ENCODE results near the gene TVP23C. TPM values are rescaled to one million over a fixed set of nuclear protein-coding genes. Genes with fewer than 3 reads are reported as not detected.
"Not testable (repeated sequence)": the region's sequence is repeated elsewhere in the genome, so short reads cannot be mapped to it uniquely, and the experiment has no call there.

Gene TVP23C
- total RNA-seq (10 to 100 TPM in 2 of 6 donors, 1 to 10 TPM in 4; 5.3 to 16.8 (median 8.5) TPM), polyA plus RNA-seq (1 to 10 TPM; 7.0 to 7.3 TPM)

DNA sequence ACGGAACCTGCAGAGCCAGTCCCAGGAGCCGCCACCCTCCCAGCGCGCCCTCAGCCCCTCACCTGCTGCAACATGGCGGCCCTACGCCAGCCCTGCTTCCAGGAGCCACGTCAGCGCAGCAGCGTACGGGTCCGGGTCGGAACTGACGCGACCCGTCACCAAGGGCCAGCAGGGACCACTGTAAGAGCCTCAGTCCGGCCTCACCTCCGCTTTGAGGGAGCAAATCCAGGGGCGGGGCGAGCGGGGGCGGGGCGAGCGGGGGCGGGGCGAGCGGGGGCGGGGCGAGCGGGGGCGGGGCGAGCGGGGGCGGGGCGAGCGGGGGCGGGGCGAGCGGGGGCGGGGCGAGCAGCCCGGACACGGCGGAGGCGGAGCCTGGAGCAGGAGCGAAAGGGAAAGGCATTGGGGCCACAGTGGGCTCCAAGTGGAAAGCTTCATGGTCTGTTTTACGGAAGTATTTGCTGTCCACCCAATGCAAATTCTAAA is at the start of gene TVP23C:
Gene TVP23C (minus strand): TSS at position 109 of the 483 bp plus-strand sequence. CDS start 35 bp downstream, at position 74.
- H3K9me3 ChIP-seq; H3K27me3 ChIP-seq; H3K4me1 ChIP-seq; intact Hi-C loops (cut with DNase I); H3K36me3 ChIP-seq; FAIRE-seq: not testable (repeated sequence)
- DNase-seq (peak; percentile 74 to 92 (median 82)), ATAC-seq (peak; percentile 81 to 92 (median 90))
- H3K27ac ChIP-seq: peak within 1 kb of the TSS in 2 of 4 donors; percentile 53 to 58
- peak within 1 kb of the TSS; percentile 49 to 69 (median 54) for H3K4me3 ChIP-seq
- 0 to 1% methylated on average over 20 to 46 of the region's 46 CpGs for WGBS, 2 donors

DNA sequence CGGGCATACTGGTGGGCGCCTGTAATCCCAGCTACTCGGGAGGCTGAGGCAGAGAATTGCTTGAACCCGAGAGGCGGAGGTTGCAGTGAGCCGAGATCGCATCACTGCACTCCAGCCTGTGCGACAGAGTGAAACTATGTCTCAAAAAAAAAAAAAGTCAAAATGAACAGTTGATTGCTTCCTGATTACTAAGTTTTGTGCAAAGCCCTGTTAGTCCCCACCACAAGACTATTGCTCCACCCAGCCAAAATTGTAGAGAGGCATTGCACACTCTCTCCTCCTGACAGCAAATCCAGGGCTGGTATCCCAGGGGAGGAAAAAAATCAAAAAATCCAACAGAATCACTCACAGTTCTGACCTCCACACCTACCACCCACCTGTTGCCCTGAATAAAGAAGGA is 29.7 kb upstream of the TVP23C start:
- H3K4me3 ChIP-seq; intact Hi-C loops (cut with DNase I); H3K9me3 ChIP-seq; DNase-seq; ATAC-seq; H3K4me1 ChIP-seq; H3K36me3 ChIP-seq; H3K27ac ChIP-seq; H3K27me3 ChIP-seq; FAIRE-seq: not testable (repeated sequence)
- WGBS, 2 donors: 83 to 100% methylated on average over 1 to 8 of the region's 8 CpGs

DNA sequence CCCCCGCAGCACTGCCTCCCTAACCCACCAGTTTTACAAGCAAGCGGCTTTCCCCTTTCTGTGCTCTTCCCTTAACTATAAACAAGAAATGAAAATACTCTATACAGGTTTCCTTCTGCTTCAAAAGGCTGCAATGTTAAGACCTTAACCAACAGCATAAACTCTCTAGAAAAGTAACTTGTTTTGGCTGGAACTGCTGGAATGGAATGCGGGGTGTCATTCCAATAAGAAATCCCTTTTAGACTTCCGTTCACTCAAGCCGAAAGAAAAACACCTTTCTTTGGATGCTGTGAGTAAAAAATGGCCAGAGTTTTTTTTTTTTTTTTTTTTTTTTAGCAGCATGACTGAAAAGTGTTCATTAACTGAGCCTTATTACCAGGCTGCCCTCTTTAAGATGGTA is 28.7 kb upstream of the TVP23C start:
- WGBS, 2 donors: 76 to 83% methylated on average over 5 of the region's 5 CpGs
- ATAC-seq; H3K9me3 ChIP-seq; FAIRE-seq; DNase-seq; H3K27ac ChIP-seq; H3K27me3 ChIP-seq; H3K36me3 ChIP-seq; H3K4me1 ChIP-seq; H3K4me3 ChIP-seq; intact Hi-C loops (cut with DNase I): not testable (repeated sequence)

DNA sequence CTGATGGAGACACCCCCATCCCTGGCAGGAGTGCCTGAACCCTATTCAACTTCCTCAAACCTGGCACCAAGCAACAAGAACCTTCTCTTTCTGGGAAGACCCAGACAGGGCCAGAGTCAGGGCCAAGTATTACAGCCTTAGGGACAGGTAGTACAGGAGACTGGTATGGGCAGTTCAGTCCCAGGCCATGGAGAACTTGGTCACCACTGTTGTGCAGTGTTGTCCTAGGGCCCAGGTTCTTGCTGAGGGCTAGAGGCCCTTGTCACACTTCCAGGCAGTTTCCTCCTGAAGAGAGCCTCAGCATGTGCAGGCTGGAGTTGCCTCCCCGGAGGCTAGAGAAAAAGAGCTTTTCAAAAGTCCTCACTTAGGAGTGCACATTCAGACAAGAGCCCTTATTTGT is 27.6 kb upstream of the TVP23C start:
- H3K4me3 ChIP-seq; ATAC-seq; H3K4me1 ChIP-seq; H3K27me3 ChIP-seq; FAIRE-seq; intact Hi-C loops (cut with DNase I); H3K9me3 ChIP-seq; H3K36me3 ChIP-seq; H3K27ac ChIP-seq; DNase-seq: not testable (repeated sequence)
- 85 to 95% methylated on average over 1 of the region's 1 CpG for WGBS, 2 donors

DNA sequence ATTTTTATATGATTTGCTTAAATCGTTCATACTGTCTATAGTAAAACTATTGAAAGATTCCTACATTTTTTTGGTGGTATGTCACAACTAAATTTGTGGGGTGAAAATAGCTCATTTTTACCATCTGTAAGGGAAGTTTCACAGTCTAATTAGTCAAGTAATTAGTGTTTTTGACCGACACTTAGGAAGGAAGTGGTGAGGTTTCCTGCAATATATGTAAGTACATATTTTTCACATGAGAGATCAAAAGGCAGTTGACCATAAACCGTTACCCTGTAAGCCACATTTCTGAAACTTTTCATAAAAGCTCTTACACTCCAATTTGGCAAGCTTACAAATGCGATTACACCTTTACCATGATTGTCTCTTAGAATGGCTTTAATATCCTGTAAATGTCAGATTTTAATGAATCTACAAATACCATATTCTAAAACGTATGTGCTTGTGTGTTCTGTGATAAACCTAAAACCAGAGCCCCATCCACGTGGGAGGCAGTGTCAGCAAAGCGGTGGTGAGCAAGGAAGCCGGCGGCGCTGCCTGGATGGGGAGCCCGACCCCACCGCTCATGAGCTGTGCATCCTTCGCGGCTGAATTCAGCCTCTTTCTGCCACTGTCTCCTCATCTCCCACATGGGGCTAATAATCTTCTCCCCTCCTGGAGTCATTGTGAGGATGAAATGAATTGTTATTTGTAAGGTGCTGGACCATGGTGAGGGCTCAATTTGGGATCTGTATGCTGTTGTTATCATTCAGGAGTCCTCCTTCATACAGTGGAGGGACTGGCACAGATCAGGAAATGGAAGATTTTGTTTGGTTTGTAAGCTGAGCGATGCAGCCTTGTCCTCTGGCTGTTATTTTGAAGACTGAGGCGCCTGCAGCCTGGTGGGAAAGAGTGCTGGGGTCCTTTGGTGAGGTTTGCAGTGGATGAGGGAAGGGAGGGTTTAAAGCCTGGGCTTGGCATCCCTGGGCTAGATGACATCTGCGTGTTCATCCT is 26.6 kb upstream of the TVP23C start:
- 67 to 73% methylated on average over 10 to 12 of the region's 17 CpGs for WGBS, 2 donors
- H3K36me3 ChIP-seq; H3K27ac ChIP-seq; FAIRE-seq; ATAC-seq; H3K4me3 ChIP-seq; intact Hi-C loops (cut with DNase I); H3K27me3 ChIP-seq; H3K9me3 ChIP-seq; H3K4me1 ChIP-seq; DNase-seq: not testable (repeated sequence)

DNA sequence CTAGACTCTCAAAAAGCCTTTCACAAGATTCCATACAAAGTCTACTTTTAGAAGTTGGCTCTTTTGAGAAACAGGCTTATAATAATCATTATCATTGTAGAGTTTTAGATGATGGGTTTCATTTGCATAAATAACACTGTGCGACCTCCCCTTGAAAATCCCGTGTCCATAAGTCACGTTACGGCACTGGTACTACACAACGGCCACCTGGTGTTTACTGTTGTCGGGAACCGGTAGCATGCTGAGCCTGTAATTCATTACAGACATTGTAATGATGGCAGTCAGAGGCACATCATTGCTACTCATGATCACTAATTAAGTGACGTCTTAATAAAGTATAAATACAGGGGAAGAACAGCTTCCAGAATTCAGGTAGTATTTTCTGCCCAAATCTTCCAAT is 24.7 kb upstream of the TVP23C start:
- ATAC-seq; DNase-seq; intact Hi-C loops (cut with DNase I); H3K27me3 ChIP-seq; H3K27ac ChIP-seq; H3K9me3 ChIP-seq; H3K4me1 ChIP-seq; H3K4me3 ChIP-seq; FAIRE-seq; H3K36me3 ChIP-seq: not testable (repeated sequence)
- 85 to 90% methylated on average over 8 of the region's 8 CpGs for WGBS, 2 donors

DNA sequence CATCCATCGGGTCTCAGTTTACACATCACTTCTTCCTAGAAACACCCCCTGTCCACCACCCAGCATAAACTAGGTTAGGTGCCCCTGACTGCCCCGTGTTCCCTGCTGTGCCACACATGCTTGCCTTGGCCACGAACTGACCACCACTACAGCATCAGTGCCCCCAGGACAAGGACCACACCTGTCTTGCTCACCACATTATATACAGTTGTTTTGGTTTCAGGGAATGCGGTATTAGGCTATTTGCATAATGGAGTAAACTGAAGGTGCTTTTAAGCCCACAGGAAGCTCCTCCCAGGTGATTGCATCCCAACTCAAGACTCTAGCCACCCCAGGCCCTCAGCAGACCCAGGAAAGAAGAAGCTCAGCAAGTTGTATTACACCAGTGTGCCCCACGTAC is 20.0 kb upstream of the TVP23C start:
- ATAC-seq; FAIRE-seq; intact Hi-C loops (cut with DNase I): not testable (repeated sequence)

DNA sequence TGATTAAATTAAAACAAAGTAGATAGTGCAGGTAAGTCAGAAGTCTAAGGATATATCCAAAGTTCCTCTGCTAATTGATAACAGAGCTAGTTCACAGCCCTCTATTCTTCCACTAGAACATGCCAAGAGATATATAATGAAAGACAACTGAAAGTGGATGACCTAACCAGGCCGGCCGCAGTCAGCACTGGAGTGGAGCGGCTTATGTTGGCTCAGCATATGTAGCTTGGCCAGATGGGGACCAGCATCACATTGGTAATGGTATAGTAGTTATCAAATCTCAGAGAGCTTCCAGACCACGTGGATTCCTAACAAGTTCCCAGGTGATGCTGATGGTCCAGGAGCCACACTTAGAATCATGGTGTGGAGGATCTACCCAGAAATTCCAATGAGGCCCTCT is 18.2 kb upstream of the TVP23C start:
- H3K36me3 ChIP-seq; intact Hi-C loops (cut with DNase I); ATAC-seq; DNase-seq; H3K27me3 ChIP-seq; H3K9me3 ChIP-seq; H3K27ac ChIP-seq; H3K4me3 ChIP-seq; H3K4me1 ChIP-seq; FAIRE-seq: not testable (repeated sequence)
- 84 to 100% methylated on average over 1 to 4 of the region's 4 CpGs for WGBS, 2 donors

More for the DNA sequence above, 20.0 kb upstream of the TVP23C start:
- not testable (repeated sequence) for H3K9me3 ChIP-seq, H3K27ac ChIP-seq, DNase-seq, H3K36me3 ChIP-seq, H3K27me3 ChIP-seq, H3K4me1 ChIP-seq, H3K4me3 ChIP-seq
- WGBS, 2 donors: 61 to 66% methylated on average over 2 to 3 of the region's 5 CpGs

DNA sequence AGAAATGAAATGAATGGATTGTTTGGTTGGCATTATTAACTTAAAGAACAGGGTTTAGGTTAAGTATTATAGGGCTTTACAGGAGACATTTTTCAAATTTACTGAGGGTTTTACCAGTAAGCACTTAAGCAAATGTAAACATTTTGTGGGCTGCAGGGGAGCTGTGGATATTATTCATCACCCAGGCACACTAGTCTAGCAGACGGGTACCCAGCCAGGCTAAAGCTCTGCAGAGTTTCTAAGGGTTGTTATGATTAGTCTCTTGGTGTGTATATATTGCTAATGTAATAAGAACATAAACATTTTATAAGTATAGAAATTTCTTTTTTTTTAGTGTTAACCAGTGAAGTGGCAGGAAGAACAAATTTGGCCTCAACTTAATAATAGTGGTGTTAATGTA is 13.6 kb upstream of the TVP23C start:
- H3K9me3 ChIP-seq; H3K4me3 ChIP-seq; FAIRE-seq; H3K36me3 ChIP-seq; DNase-seq; H3K27me3 ChIP-seq; intact Hi-C loops (cut with DNase I); H3K27ac ChIP-seq; H3K4me1 ChIP-seq: not testable (repeated sequence)
- peak in 1 of 4 donors; percentile 29 for ATAC-seq
- WGBS, 2 donors: no CpG with 5 or more reads among the region's 1 CpG

DNA sequence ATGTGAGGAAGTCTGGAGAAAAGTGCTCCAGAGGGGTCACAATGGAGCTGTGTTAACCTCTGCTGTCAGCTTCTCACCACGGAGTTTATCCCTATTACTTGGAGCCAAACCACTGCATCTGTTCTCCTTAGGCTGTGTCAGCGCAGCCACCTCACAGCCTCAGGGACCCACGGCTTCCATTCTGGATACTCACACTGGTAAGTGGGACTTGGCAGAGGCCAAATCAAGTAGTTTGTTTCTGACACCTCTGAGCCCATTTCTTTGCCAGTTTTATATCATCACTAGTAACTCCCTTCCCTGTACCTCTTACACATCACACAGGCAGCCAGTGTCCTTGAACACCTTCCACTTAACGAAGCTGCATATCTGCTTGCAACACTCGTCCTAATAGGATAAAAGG is 11.4 kb upstream of the TVP23C start:
- H3K4me1 ChIP-seq; H3K4me3 ChIP-seq; DNase-seq; ATAC-seq; H3K27ac ChIP-seq; intact Hi-C loops (cut with DNase I); FAIRE-seq; H3K9me3 ChIP-seq; H3K36me3 ChIP-seq; H3K27me3 ChIP-seq: not testable (repeated sequence)
- 76 to 86% methylated on average over 2 of the region's 5 CpGs for WGBS, 2 donors

DNA sequence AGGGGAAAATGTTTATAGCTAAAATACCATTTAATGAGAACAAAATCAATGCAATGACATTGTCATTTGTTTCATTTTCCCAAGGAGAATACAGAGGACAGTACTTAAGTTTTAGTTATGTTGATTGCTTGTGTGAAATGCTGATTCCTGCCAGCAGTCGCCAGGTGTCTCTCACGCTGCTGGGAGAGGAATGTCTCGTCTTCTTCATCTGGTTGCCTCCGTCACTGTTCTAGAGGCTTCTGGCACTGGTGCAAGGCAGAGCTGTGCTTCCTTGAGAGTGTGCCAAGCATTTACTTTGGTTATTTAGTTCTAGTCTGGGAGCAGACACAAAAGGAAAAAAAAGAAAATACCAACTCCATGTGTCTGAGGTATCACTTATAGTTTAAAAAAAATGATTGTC is 10.6 kb upstream of the TVP23C start:
- FAIRE-seq: not testable (repeated sequence)

More for the DNA sequence above, 10.6 kb upstream of the TVP23C start:
- peak in 3 of 4 donors; percentile 48 to 78 (median 77) for ATAC-seq
- H3K9me3 ChIP-seq; H3K27me3 ChIP-seq; H3K36me3 ChIP-seq; H3K4me1 ChIP-seq; H3K27ac ChIP-seq; H3K4me3 ChIP-seq; intact Hi-C loops (cut with DNase I): not testable (repeated sequence)
- DNase-seq: peak in 2 of 6 donors; percentile 15 to 22
- 20 to 57% methylated on average over 4 of the region's 4 CpGs for WGBS, 2 donors

Data from pancreas (tissue), 10 donors.